Endothelial cell of umbilical vein (primary cell): ENCODE data around the gene TTC39A. TPM values are rescaled to one million over a fixed set of nuclear protein-coding genes. Genes with fewer than 3 reads are reported as not detected.

Experiments used
- BruUV-seq: library from RNA; stranded (reverse); fragments of 400-500 nt; replicated peaks from 2 replicates; lab custom pipeline; 2021; lab: Mats Ljungman, UMichigan
- CTCF ChIA-PET: fragments of 300-600, 350-600 bp; sonication (Branson Sonifier 250); formaldehyde crosslinking; loops from one replicate; lab custom pipeline; 2021; ENCODE audit warnings: antibody characterized with exemption, inconsistent platforms; lab: Charles Lee
- POLR2A ChIA-PET: fragments of 300-600, 350-600 bp; sonication (Branson Sonifier 250); formaldehyde crosslinking; loops from one replicate; lab custom pipeline; 2021; ENCODE audit warnings: antibody characterized with exemption, inconsistent platforms; lab: Charles Lee
- DNase-seq: peaks from one replicate; pipeline ENCODE4 v3.0.0-alpha.2; 2011; ENCODE audit warnings: low read depth, low spot score
- FAIRE-seq: peaks from 2 replicates; lab custom pipeline; 2011; peaks lifted over from hg19 to GRCh38; lab: Jason Lieb, UNC
- H2AFZ ChIP-seq: 2 replicates; pipeline ENCODE4 v1.6.0; 2012; ENCODE audit warnings: low read depth, low read length, control low read depth, inconsistent platforms
- H3K27ac ChIP-seq: 2 replicates; pipeline ENCODE4 v1.5.1; 2011; ENCODE audit warnings: low read depth, mild to moderate bottlenecking, control low read depth, low read length, moderate library complexity; ENCODE audit not compliant: insufficient read depth
- H3K27me3 ChIP-seq, 2 experiments: 2 replicates each; pipeline versions ENCODE4 v1.6.0 to v1.6.1; 2011; ENCODE audit warnings: low read length in 2 of 2, mixed read lengths in 1 of 2; ENCODE audit not compliant: control insufficient read depth in 2 of 2, insufficient read depth in 2 of 2
- H3K36me3 ChIP-seq, 2 experiments: 2 replicates in 1 of 2; 3 replicates in 1 of 2; pipeline ENCODE4 v1.5.1; 2011; ENCODE audit warnings: low read length in 2 of 2, mild to moderate bottlenecking in 1 of 2, moderate library complexity in 1 of 2; ENCODE audit not compliant: control insufficient read depth in 2 of 2, insufficient read depth in 2 of 2; ENCODE audit errors: extremely low read depth in 1 of 2
- H3K4me1 ChIP-seq: 3 replicates; pipeline ENCODE4 v1.5.1; 2011; ENCODE audit warnings: mild to moderate bottlenecking, low read length; ENCODE audit not compliant: control insufficient read depth, insufficient read depth; ENCODE audit errors: extremely low read depth
- H3K4me2 ChIP-seq: 2 replicates; pipeline ENCODE4 v1.6.1; 2011; ENCODE audit warnings: low read length, control low read depth, mixed read lengths; ENCODE audit not compliant: insufficient read depth
- H3K4me3 ChIP-seq, 3 experiments: fragments of 200-600 bp in 1 of 3; sonication (generic), shearing (Covaris generic) in 1 of 3; replicated peaks in 1 of 3; 2 replicates each; pipeline ENCODE4 v1.5.1; 2011 to 2016; ENCODE audit warnings: control low read depth in 3 of 3, low read length in 3 of 3, mild to moderate bottlenecking in 2 of 3, inconsistent platforms in 1 of 3, low read depth in 1 of 3, moderate library complexity in 1 of 3; ENCODE audit not compliant: insufficient read depth in 1 of 3
- H3K79me2 ChIP-seq: 2 replicates; pipeline ENCODE4 v1.6.0; 2012; ENCODE audit warnings: low read length, inconsistent platforms; ENCODE audit not compliant: control insufficient read depth, insufficient read depth
- H3K9ac ChIP-seq: replicated peaks from 2 replicates; pipeline ENCODE3; 2011; ENCODE audit warnings: low read length, control low read depth; ENCODE audit not compliant: insufficient read depth; ENCODE audit errors: extremely low read depth
- H3K9me1 ChIP-seq: replicated peaks from 3 replicates; pipeline ENCODE4 v1.6.0; 2011; ENCODE audit warnings: mild to moderate bottlenecking, low read length; ENCODE audit not compliant: control insufficient read depth, insufficient read depth; ENCODE audit errors: extremely low read depth
- H3K9me3 ChIP-seq: replicated peaks from 2 replicates; pipeline ENCODE4 v1.5.1; 2012; ENCODE audit warnings: low read length, inconsistent platforms; ENCODE audit not compliant: control insufficient read depth, insufficient read depth
- H4K20me1 ChIP-seq: replicated peaks from 2 replicates; pipeline ENCODE3; 2011; ENCODE audit warnings: mild to moderate bottlenecking, low read length; ENCODE audit not compliant: control insufficient read depth, insufficient read depth; ENCODE audit errors: extremely low read depth
- EZH2 ChIP-seq: IDR thresholded peaks from 2 replicates; pipeline ENCODE4 v1.6.1; 2012; ENCODE audit warnings: borderline replicate concordance, low read depth, mild to moderate bottlenecking, moderate library complexity, low read length, inconsistent platforms; ENCODE audit not compliant: severe bottlenecking
- FOS ChIP-seq: IDR thresholded peaks from 2 replicates; pipeline ENCODE4 v1.6.1; 2011; ENCODE audit warnings: mild to moderate bottlenecking, low read length, moderate library complexity, borderline replicate concordance; ENCODE audit not compliant: insufficient read depth
- GATA2 ChIP-seq: IDR thresholded peaks from 2 replicates; pipeline ENCODE4 v1.7.0; 2011; ENCODE audit warnings: low read depth, mild to moderate bottlenecking, moderate library complexity, mixed read lengths, low read length; ENCODE audit not compliant: insufficient read length, insufficient read depth
- JUN ChIP-seq: IDR thresholded peaks from 2 replicates; pipeline ENCODE4 v1.6.1; 2011; ENCODE audit warnings: borderline replicate concordance, low read depth; ENCODE audit not compliant: insufficient read length, insufficient read depth
- MAX ChIP-seq: IDR thresholded peaks from 2 replicates; pipeline ENCODE4 v1.6.1; 2011; ENCODE audit not compliant: insufficient read depth, insufficient read length
- MYC ChIP-seq: IDR thresholded peaks from one replicate; pipeline ENCODE4 v1.6.1; 2011; ENCODE audit warnings: mild to moderate bottlenecking, low read depth, low read length
- POLR2A ChIP-seq: IDR thresholded peaks from 2 replicates; pipeline ENCODE4 v1.6.1; 2012; ENCODE audit warnings: low read depth, mild to moderate bottlenecking, control low read depth, low read length
- POLR2AphosphoS5 ChIP-seq: IDR thresholded peaks from 2 replicates; pipeline ENCODE4 v1.6.1; 2012; ENCODE audit warnings: low read depth, mild to moderate bottlenecking, control low read depth, low read length, moderate library complexity; ENCODE audit not compliant: insufficient read depth
- dilution Hi-C: fragments of 300-500 bp; cut with MboI; formaldehyde crosslinking; loops from one replicate; pipeline ENCODE4 v1.15.0; 2019; ENCODE audit warnings: low sequenced_read_pairs; ENCODE audit not compliant: extremely low pct_ligation_motif_present
- intact Hi-C: fragments of 100-400 bp; cut with micrococcal nuclease; formaldehyde crosslinking; loops from one replicate; pipeline ENCODE4 v1.10.0; 2022
- polyA plus RNA-seq, 4 experiments: library from polyadenylated mRNA; depleted of rRNA in 3 of 4; stranded (reverse) in 3 of 4; unstranded in 1 of 4; fragments of >200 nt; gene quantifications; 2 replicates each; pipeline versions ENCODE4 v1.2.1 to v1.2.3, GENCODE V29; 2011 to 2012; ENCODE audit warnings: missing spikeins in 1 of 4
- total RNA-seq: library from RNA; stranded (reverse); gene quantifications from 2 replicates; pipeline ENCODE4 v1.2.3, GENCODE V29; 2021
- TF ChIP-seq, protein P1 (sequence below), 2 donors: IDR thresholded peaks; 1 replicate in 1 of 2; 2 replicates in 1 of 2; pipeline ENCODE4 v1.5.1; 2011; ENCODE audit warnings: low read length in 2 of 2, mild to moderate bottlenecking in 2 of 2, moderate library complexity in 2 of 2, control low read depth in 1 of 2, inconsistent platforms in 1 of 2, low read depth in 1 of 2; ENCODE audit not compliant: insufficient read depth in 1 of 2; ENCODE audit errors: extremely low read depth in 1 of 2

Gene TTC39A
- total and polyA plus RNA-seq, 2 donors (not counting 3 experiments of a cell fraction or from before 2014, with no cell fraction given) = 1.1 to 1.7 TPM

GRCh38 chr1:51317798-51318197 lies 12.6 kb downstream of the TTC39A start:
- Histone ChIP-seq H4K20me1 (no peaks in the 10 kb centered on the region), H3K4me1 (peaks cover 27% of the 10 kb centered on the region), H2AFZ (no peak overlapping the region), H3K9me3 (no peaks in the 10 kb centered on the region), H3K4me3 (no peak overlapping the region), H3K9ac (no peak overlapping the region), H3K79me2 (no peaks in the 10 kb centered on the region), H3K9me1 (no peaks in the 10 kb centered on the region), H3K36me3 (no peaks in the 10 kb centered on the region), H3K27me3 (no peaks in the 10 kb centered on the region), H3K27ac (no peak overlapping the region), H3K4me2 (no peak overlapping the region)
- no peak for DNase-seq
- FAIRE-seq = no peak
- BruUV-seq = no TSS peak
- dilution Hi-C loops (no loop called here), intact Hi-C loops (no loop called here)
- ChIA-PET POLR2A (no interaction called here), CTCF (no interaction called here)
- TF ChIP-seq JUN (no peak), MYC (no peak), GATA2 (no peak)

DNA sequence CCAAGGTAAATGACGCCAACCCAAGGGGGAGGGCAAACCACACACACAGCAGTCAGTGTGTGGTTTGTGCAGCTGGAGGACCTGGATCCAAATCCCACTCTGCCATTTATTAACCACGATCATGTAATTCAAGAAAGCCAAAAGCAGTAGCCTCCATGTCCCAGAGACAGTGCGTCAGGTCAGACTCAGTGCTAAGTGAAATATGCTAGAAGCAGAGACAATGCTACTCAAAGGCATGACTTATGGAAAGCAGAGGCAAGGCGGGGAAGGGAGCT lies 13.6 kb downstream of the TTC39A start:
- TF ChIP-seq JUN (no peak), EZH2 (no peak), MYC (no peak), GATA2 (no peak), POLR2A (no peak), MAX (no peak), FOS (no peak), POLR2AphosphoS5 (no peak)
- TF ChIP-seq, protein P1, sequence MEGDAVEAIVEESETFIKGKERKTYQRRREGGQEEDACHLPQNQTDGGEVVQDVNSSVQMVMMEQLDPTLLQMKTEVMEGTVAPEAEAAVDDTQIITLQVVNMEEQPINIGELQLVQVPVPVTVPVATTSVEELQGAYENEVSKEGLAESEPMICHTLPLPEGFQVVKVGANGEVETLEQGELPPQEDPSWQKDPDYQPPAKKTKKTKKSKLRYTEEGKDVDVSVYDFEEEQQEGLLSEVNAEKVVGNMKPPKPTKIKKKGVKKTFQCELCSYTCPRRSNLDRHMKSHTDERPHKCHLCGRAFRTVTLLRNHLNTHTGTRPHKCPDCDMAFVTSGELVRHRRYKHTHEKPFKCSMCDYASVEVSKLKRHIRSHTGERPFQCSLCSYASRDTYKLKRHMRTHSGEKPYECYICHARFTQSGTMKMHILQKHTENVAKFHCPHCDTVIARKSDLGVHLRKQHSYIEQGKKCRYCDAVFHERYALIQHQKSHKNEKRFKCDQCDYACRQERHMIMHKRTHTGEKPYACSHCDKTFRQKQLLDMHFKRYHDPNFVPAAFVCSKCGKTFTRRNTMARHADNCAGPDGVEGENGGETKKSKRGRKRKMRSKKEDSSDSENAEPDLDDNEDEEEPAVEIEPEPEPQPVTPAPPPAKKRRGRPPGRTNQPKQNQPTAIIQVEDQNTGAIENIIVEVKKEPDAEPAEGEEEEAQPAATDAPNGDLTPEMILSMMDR (IDR thresholded peaks at IDR 0.05; ENCODE audit: extremely low read depth in 1 of 2, insufficient read depth in 1 of 2, low read depth in 1 of 2, low read length in 2 of 2) = no peak
- CTCF ChIA-PET = no interaction called here
- no peak overlapping the region for H3K4me2 ChIP-seq
- H3K9ac ChIP-seq = no peak overlapping the region
- H3K79me2 ChIP-seq = no peaks in the 10 kb centered on the region
- FAIRE-seq (no peak), DNase-seq (no peak)
- H3K9me1 ChIP-seq = no peaks in the 10 kb centered on the region
- intact Hi-C loops = no loop called here
- peaks cover 27% of the 10 kb centered on the region for H3K4me1 ChIP-seq
- H3K27me3 ChIP-seq = no peaks in the 10 kb centered on the region
- H3K9me3 ChIP-seq = no peaks in the 10 kb centered on the region
- no peaks in the 10 kb centered on the region for H3K36me3 ChIP-seq
- no peak overlapping the region for H2AFZ ChIP-seq
- dilution Hi-C loops = no loop called here
- H3K27ac ChIP-seq = no peak overlapping the region
- POLR2A ChIA-PET = no interaction called here
- no TSS peak for BruUV-seq
- no peak overlapping the region for H3K4me3 ChIP-seq
- H4K20me1 ChIP-seq = no peaks in the 10 kb centered on the region
